HG03575 (cell line): Measurements from ENCODE around the gene LZTFL1.

ENCODE experiments used
- ATAC-seq: cut with Tn5 transposase; IDR thresholded peaks from one replicate; pipeline ENCODE4 v1.9.1; 2021; ENCODE audit not compliant: unreplicated experiment, insufficient number of reproducible peaks, low FRiP score; ENCODE audit errors: extremely low read depth

Gene LZTFL1

GRCh38 chr3:45775571-45776300 is 66.2 kb downstream of the LZTFL1 start:
- ATAC-seq, result no peak

- no peak for ATAC-seq
Observed at GRCh38 chr3:45774581-45775521, 67.1 kb downstream of the LZTFL1 start.

- ATAC-seq, result no peak
Observed at GRCh38 chr3:45773714-45774449, 68.0 kb downstream of the LZTFL1 start.
